Measurements from ENCODE around the gene URM1.
A peak's percentile ranks its signal among the peaks of the same experiment; 100 is the strongest.

Gene URM1

DNA sequence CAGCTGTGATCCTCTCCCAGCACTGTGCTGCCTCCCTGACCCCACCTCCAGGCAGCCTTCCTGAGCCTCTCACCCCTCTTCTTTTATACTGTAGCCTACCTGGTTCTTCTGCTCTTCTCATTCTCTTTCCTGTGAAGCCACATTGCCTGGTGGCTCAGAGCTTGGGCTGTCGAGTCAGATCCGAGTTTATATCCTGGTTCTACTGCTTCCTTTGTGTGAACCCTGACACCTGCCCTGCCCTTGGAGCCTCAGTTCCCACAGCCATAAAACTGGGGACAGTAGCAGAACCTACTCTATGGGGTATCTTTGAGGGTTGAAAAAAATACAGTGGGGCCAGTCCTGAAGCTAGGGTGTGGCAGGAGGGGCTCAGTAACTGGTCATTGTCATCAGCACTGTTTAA lies 22.0 kb upstream of the URM1 start:
- DNase-seq (ENCODE audit: low spot score): no peak

DNA sequence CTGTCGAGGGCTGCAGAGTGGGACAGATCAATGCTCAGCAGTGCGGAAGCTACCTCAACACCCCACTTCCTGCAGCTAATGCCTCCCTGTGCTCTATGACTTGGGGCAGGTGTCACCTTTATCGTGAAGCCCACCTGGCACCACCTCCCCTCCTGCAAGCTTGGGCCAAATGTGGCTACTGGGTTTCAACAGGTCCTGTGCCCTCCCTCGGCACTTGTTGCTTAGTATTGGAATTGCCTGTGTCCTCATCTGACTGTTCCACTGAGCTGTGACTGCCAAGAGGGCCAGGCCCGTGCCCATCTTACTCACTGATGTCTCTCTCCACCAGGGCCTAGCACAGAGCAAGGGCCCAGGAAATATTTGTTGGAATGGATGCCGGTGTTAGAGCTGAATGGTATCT lies 21.4 kb upstream of the URM1 start:
- no peak for DNase-seq (ENCODE audit: low spot score)

DNA sequence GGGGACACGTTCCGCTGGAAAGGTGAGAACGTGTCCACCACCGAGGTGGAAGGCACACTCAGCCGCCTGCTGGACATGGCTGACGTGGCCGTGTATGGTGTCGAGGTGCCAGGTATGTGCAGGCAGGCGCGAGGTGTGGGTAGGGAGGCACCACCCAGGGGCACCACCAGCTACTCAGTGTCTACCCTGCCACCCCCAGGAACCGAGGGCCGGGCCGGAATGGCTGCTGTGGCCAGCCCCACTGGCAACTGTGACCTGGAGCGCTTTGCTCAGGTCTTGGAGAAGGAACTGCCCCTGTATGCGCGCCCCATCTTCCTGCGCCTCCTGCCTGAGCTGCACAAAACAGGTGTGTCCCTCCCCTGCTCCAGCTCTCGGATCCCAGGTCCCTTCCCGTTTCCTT lies 15.7 kb upstream of the URM1 start:
- no peak for DNase-seq (ENCODE audit: low spot score)

DNA sequence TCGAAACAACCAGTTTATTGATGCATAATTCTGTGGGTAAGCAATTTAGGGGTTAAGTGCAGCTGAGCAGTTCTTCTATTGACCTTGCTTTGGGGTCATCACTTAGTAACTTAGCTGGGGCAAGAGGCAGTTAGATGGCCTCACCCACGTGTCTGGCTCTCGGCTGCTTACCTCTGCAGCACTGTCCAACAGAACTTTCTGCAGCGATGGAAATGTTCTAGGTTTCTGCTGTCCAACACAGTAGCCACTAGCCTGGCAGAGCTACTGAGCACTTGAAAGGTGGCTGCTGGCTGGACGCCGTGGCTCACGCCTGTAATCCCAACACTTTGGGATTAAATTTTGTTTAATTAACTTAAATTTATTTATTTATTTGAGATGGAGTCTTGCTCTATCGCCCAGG lies 13.1 kb upstream of the URM1 start:
- no peak for DNase-seq (ENCODE audit: low spot score)

DNA sequence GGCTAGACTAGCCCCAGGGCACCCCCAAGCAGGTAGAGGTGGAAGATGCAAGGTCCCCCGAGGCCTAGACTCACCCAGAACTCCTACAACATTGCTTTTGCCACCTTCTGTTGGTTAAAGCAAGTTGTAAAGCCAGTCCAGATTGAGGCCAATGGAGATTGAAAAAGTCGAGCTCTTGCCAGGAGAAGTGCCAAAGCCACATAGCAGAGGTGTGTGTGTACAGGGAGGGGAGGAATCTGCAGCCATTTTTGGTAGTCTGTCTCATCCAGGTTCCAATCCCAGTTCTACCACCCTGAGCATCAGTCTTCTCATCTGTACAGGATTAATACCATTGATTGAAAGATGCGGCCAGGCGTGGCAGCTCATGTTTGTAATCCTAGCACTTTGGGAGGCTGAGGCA lies 12.3 kb upstream of the URM1 start:
- DNase-seq (ENCODE audit: low spot score): peak; percentile 44

DNA sequence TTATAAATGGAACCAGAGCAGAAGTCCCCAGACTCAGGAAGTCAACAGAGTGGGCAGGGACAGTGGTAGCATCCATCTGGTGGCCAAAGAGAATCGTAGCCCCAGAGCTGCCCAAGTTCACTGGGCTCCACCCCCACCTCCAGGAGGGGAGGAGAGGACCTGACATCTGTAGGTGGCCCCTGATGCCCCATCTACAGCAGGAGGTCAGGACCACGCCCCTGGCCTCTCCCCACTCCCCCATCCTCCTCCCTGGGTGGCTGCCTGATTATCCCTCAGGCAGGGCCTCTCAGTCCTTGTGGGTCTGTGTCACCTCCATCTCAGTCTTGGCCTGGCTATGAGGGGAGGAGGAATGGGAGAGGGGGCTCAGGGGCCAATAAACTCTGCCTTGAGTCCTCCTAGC lies 10.3 kb upstream of the URM1 start:
- DNase-seq (ENCODE audit: low spot score): no peak

DNA sequence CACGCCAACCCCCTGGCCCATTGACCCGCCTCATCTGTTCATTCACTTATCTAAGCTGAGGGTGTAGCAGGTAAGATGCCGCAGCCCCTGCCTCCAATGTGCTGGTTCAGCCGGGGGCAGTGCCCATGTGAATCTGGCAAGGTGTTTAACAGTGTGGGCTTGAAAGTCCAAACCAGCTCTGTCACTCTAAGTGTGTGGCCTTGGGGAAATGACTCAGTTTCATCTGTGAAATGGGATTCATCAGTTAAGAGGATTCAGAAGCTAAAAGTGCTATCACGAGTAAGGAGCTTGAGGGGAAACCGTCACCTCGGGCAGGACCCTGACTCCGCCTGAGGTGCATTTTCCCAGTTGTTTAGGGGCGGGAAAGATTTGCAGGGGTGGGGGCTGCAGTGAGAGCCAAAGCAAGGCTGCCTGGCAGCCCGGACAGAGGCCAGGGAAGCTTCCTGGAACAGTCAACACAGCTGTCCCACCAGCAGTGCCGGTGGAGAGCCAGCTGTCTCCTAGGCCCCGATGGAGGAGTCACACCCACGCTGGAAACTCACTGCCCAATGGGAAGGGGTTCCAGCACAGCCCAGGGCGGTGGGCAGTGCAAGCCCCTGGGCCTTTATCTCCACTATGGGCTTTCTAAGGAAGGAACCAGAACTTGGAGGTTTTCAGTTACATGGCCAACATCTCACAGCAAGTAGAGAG lies 9.7 kb upstream of the URM1 start:
- DNase-seq (ENCODE audit: low spot score): peak; percentile 34

DNA sequence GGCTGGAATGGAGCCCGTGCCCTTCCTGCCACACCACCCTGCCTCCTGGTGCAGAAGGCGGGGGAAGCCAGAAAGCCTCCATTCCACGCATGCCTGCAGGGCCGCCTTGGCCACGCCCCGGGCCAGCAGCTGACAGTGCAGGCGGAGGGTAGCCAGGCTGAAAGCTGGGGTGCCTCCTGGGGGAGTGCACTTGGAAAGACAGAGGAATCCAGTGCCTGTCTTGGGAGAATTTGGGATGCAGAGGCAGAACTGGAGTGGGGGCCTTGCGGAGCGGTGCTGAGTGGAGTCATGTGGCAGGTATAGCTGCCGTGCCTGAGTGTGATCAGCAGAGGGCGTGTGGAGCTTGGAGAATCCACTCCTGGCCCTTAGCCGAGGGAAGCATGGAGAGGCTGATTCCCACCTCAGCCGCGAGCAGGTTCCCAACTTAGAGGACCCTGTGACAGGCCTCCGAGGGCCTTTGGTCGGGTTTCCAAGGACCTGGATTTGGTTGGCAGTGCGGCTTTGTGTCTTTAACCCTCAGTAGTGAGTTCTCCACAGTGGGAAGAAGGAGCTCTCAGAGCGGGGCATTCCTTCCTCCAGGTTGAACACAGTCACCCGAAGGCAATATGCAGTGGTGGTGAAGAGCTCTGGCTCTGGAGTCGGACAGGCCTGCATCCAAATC lies 9.1 kb upstream of the URM1 start:
- peak; percentile 88 for DNase-seq (ENCODE audit: low spot score)

DNA sequence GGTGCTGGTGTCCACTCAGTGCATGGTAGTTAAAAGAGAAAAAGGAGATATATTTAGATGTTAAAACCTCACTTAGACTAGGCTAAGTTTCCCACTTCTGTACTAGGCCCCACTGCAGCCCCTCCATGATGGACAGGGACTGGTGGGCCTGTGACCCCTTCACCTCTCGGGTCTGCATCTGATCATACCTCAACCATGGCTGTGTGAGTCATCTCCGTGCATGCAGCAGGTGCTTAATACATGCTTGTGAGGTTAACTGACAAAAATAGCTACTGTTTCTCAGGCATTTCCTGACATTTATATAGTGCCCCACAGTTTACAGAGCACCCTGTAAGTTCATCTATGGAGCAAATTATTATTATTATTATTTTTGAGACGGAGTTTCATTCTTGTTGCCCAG lies 8.4 kb upstream of the URM1 start:
- DNase-seq (ENCODE audit: low spot score): no peak

DNA sequence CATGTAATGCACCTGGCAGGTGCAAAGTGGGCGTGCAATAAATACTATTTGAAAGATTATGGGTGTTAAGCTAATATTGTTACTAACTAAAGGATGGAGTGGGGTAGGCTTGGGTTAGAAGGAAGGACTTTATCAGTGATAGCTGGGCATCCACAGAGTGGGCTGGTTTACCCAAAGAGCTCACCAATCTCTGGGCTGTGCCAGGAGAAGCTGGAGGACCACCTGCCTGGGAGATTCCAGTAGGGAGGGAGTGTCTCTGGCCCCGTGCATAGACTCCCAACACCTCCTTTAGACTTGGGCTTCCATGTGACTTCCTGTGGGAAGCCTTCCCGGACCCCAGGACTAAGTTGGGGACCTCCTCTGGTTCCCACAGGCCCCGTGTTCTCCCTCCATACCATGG lies 5.6 kb upstream of the URM1 start:
- DNase-seq (ENCODE audit: low spot score): no peak

DNA sequence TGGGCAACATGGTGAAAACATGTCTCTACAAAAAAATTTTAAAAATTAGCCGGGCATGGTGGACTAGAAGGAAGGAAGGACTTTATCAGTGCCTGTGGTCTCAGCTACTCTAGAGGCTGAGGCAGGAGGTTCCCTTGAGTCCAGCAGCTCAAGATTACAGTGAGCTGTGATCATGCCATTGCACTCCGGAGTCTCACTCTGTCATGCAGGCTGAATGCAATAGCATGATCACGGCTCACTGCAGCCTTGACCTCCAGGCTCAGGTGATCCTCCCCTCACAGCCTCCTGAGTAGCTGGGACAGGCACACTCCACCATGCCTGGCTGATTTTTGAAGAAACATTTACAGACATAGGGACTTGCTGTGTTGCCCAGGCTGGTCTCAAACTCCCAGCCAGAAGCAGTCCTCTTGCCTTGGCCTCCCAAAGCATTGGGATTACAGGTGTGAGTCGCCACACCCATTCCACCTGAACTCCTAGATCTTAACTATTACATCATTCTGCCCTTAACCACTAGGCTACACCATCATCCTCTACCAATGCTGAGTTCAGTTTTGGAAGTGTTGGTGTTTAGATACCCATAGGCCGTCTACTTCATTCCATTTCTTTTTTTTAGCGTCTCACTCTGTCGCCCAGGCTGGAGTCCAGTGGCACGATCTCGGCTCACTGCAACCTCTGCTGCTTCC lies 2.0 kb upstream of the URM1 start:
- no peak for DNase-seq (ENCODE audit: low spot score)

DNA sequence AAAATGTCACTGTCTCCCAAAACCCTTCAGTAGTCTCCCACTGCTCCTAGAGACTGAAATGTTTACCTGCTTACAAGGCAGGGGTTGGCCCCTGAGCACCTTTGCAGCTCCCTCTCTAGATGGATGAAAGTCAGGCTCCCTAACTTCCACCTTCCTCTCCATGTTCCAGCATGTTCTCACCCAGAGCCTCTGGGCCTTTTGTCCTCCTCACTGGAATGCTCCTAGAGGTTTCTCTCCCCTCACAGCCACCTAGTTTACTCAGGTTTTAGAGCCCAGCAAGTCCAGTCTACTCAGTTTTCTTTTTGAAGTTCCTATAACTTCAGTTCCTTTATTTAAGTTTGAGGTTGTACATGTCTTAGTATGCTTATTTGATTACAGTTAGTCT lies 815 bp upstream of the URM1 start:
- DNase-seq (ENCODE audit: low spot score): no peak

DNA sequence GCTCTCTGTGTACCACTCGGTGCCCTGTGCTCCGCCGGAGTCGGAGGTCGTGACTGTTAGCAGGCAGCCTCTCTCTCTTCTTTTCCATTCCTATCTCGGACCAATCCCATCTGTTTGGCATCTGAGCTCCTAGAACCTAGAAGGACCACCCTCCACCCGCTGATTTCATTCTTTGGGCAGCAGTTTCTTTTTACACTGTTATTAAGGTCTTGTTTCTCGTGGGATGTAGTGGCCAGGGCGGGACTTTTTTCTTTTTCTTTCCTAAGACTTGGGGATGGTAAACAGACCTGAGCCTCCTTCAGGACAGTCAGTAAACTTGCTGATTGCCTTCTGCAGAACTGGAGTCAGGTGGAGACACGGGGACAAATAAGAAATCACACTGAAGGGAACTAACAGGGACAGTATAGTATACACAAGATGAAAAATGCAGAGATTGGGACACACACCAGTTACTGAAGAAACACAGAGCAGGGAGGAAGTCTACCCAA lies 500 bp downstream of the URM1 start:
- no peak for DNase-seq (ENCODE audit: low spot score)

DNA sequence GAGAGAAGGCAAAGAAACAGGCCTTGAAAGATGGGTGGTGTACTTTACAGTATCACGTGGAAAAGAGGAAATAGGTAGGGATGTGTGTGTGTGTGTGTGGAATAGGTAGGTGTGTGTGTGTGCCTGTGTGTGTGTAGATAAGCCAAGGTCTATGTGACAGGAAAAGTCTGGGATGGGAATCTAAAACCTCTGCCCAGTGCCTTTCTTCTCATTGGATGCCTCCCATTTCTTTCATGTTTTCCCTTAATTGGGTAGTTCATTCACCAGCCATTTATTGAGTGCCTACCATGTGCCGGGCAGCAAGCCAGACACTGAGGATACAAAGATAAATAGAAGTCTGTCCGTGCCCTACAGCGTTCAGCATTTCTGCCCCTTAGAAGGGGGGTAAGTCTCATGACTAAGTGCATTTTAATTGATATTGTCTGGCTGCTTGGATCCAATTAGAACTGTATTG lies 1.0 kb downstream of the URM1 start:
- no peak for DNase-seq (ENCODE audit: low spot score)

DNA sequence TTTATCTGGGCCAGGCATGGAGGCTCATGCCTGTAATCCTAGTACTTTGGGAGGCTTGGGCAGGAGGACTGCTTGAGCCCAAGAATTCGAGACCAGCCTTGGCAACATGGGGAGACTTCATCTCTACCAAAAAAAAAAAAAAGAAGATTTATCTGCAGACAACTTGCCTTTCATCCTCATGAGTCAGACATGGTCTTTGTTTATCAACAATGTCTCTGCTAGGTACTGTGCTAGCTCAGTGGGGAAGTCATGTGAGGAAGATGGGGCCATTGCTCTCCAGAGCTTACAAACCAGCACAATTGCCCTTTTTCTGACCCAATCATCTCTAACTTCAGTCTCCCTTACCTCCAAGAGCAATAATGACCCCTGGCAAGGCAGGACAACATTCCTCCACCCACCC lies 1.6 kb downstream of the URM1 start:
- DNase-seq (ENCODE audit: low spot score): peak; percentile 56

DNA sequence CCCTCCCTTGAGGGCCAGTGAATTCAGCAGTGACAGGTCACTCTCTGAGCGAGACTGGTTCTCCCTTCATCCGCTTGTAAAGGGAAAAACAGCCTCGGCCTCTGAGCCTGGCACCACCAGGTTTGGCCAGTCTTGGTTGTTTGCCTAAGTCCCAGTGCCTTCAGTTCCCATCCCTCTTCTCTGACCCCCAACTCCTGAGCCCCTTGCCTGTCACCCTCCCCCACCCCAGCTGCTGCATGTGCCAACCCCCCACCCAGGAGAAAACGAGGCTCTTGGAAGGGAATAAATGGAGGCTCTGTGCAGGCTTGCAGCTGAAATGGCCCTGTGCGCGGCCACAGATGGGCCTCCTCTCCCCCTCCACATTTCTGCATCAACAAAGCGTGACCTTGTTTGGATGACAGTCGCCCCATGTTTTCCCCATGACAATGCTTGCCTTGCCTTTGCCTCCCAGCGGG lies 3.1 kb downstream of the URM1 start:
- DNase-seq (ENCODE audit: low spot score): no peak

DNA sequence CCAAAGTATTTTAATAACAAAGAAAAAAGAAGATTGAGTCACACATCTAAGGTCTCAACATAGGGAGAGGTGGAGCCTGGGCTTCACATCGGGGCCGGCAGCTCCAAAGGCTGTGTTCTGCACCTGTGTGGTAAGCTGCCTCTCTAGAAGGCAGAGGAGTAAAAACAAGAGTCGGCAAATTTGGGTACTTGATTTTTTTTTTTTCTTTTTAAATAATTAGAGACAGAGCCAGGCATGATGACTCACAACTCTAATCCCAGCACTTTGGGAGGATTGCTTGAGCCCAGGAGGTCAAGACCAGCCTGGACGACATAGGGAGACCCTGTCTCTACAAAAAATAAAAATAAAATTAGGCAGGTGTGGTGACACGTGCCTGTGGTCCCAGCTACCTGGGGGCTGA lies 4.7 kb downstream of the URM1 start:
- DNase-seq (ENCODE audit: low spot score): no peak

DNA sequence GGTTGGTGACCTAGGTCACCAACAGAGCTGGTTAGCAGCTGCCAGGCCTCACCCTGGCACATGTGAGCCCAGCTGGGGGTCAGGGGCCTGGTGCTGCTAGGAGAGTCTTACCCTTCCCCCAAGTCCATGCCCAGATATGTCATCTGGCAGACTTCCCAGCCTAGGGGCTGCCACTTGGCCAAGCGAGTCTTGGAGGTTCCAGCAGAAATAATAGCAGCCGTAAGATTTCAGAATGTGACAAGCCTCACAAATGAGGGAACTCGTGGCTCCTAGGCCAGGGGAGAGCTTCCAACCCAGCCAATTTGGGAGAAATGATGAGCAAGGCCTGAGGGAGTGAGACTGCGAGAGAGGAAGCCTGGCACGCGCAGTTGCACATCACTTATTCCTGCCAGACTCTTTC lies 11.1 kb downstream of the URM1 start:
- no peak for DNase-seq (ENCODE audit: low spot score)

DNA sequence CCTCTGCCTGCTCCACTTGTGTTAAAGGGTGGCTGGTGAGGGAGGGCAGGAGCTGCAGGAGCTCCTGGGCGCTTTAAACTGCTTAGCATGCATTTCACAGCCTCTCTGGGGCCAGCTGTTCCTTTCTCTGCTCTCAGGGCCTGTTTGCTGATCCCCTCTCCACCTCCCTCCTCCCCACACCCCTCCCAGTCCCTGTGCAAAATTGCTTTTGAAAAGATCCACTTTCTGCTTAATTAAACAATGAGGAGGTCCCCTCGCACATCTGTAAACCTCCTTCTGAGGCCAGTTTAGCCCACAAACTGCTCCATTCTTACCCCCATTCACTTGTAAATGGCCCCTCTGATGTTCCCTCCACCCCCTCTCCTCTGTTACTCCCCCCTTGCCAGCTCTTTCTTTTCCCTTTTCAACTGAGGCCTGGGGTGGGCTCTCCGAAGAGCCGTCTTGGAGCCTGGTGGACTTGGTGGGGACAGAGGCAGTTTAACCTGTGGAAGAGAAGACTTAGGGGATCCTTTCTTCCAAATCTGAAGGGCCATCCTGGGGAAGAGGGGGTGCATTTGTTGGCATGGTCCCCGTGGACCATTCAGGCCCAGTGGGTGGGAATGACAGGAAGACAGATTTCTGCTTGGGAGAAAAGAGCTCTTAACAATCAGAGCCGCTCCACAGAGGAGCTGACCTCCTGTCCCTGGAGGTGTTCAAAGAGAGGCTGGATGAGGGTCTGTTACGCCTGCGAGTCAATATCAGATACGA lies 12.0 kb downstream of the URM1 start:
- DNase-seq (ENCODE audit: low spot score): no peak

DNA sequence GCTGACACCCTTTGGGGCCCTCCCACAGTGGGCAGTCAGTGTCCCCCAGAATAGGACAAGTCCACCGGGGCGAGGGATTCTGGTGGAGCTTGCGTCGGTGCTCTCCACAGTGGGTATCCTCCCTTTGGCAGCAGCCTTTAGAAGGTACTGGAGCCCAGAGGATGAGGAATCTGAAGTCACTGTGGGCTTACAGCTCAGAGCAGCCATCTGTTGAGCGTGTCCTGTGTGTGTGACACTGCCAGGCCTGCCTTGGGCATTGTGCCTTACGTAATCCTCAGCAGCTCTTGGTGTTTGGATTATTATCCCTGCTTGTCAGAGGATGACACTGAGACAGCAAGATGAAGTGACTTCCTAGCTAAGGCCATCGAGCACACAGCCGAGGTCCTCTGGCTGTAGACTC lies 12.6 kb downstream of the URM1 start:
- DNase-seq (ENCODE audit: low spot score): no peak

DNA sequence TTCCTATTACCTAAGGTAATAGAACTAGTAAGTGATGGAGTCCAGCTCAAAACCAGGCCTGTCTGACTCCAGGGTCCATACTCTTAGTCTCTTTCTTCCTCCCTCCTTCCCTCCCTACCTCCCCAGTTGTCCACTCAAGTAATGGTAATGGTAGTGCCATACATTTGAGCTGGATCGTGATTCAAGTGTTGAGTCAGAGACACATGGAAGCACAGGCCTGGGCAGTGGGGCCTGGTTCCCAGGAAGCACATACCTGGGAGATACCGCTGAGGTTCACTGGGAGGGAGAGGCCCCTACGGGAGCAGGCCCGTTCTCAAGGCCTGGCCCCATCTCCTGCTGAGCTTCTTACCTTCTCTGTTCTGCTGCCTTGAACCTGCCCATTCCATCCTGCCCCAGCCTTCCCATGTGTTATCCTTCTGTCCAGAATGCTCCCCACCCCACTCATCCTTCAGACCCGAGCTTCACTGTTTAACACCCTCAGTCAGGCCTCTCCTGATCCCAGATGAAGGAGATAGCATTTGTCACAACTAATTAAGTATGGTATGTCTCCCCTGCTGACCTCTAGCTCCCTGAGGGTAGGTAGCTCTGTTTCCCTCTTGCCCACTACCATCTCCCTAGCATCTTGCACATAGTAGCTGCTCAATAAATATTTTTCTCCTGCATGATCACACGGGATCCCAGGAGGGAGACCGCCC lies 13.8 kb downstream of the URM1 start:
- DNase-seq (ENCODE audit: low spot score): no peak
